Epithelial cell of esophagus (primary cell): ENCODE measurements around the gene UVRAG.

ENCODE experiments used
- DNase-seq: peaks from one replicate; pipeline ENCODE4 v3.0.0; 2010; ENCODE audit warnings: low read depth
- H3K4me3 ChIP-seq: 2 replicates; pipeline ENCODE4 v1.5.1; 2011; ENCODE audit warnings: mild to moderate bottlenecking, low read length, control low read depth
- CTCF ChIP-seq: IDR thresholded peaks from 2 replicates; pipeline ENCODE4 v1.5.1; 2011; ENCODE audit warnings: low read depth, mild to moderate bottlenecking, low read length, control low read depth, inconsistent platforms; ENCODE audit not compliant: insufficient read depth; ENCODE audit errors: missing control alignments

The UVRAG gene

DNA sequence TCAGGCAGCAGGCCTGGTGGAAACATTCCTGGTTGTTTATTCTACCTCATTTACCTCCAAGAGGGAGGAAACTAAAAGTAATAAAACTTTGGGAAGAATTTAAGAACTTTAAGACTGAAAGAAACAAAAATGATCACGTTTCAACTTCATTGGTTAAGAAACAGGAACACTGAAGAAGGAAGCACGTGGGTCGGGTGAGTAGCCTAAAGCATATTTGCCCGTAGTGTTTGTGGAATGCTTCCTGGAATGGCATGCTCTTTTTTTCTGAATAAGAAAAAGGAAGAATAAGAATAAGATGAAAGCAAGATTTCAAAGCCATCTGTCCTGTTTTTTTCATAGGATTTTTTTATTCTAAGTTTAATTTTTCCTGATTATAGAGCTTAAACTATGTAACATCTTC, 308.2 kb downstream of the UVRAG start:
- H3K4me3 ChIP-seq, result no peak overlapping the region
- TF ChIP-seq CTCF, result no peak
- peak; percentile 8 for DNase-seq

GRCh38 chr11:76124905-76125770, 310.1 kb downstream of the UVRAG start:
- H3K4me3 ChIP-seq, result no peak overlapping the region
- no peak for DNase-seq
- no peak for TF ChIP-seq CTCF

DNA sequence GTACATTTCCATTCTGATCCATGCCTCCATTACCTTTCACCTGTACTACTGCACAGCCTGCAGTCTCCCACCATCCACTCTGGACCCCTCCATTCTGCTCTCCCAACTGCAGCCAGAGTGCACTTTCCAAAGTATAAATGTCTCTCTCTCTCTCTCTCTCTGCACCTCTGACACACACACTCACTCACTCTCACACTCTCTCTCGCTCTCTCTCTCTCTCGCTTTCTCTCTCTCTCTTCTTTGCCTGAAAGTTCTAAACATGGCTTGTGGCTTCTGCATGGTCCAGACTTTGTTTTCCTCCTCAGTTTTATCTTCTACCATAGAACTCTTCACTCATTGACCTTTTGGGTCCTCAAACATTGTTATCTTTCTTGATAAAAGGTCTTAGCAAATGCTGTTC, 314.7 kb downstream of the UVRAG start:
- no peak for TF ChIP-seq CTCF
- no peak for DNase-seq
- H3K4me3 ChIP-seq, result no peak overlapping the region

DNA sequence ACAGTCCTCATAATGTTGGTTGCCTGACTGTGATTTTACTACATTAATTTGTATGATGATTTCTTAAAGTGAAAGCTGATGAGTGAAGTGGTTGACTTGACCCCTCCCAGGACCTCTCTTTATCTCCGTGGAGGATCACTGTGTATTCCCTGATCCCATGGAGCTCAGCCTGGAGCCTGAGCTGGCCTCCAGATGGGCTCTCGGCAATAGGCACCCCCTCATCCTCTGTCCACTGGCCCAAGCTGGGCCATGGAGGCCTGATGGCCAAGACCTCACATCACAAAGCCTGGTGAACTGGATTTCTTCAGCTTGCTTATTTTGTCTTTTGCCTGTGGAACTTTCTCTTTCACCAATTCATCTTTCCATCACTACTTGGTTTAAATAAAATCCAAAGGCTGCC, 316.1 kb downstream of the UVRAG start:
- H3K4me3 ChIP-seq, result no peak overlapping the region
- TF ChIP-seq CTCF, result no peak
- DNase-seq, result no peak

GRCh38 chr11:76131671-76132631, 316.9 kb downstream of the UVRAG start:
- no peak for DNase-seq
- TF ChIP-seq CTCF, result no peak
- H3K4me3 ChIP-seq, result no peak overlapping the region

DNA sequence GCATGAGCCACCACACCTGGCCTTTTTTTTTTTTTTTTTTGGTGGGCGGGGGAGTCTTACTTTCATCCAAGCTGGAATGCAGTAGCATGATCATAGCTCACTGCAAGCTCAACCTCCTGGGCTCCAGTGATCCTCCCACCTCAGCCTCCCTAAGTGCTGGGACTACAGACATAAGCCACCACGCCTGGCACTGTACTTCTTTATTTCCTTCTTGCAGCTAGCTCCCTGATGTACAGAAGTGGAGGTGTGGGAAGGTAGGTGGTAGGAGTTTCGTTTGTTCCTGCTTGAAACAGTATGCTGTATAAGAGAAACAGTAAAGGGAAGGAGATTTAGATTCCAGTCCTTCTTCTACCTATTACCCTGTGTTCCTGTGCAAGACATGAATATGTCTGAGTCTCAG, 319.2 kb downstream of the UVRAG start:
- H3K4me3 ChIP-seq, result no peak overlapping the region
- no peak for TF ChIP-seq CTCF
- DNase-seq, result no peak

GRCh38 chr11:76135491-76135890, 320.5 kb downstream of the UVRAG start:
- TF ChIP-seq CTCF, result no peak
- H3K4me3 ChIP-seq, result no peak overlapping the region
- no peak for DNase-seq
